Left ventricle myocardium inferior (tissue), 1 donor: Measurements from ENCODE around the gene ADAM15. TPM values are rescaled to one million over a fixed set of nuclear protein-coding genes. Genes with fewer than 3 reads are reported as not detected.

Source experiments
- DNase-seq: peaks from one replicate; pipeline ENCODE4 v3.0.0-alpha.2; 2020
- H3K27ac ChIP-seq: fragments of 200-600 bp; replicated peaks from 2 replicates; pipeline ENCODE4 v1.8.0; 2021
- H3K27me3 ChIP-seq: fragments of 200-600 bp; 2 replicates; pipeline ENCODE4 v1.8.0; 2021; ENCODE audit warnings: low read depth
- H3K36me3 ChIP-seq: fragments of 200-600 bp; 2 replicates; pipeline ENCODE4 v1.8.0; 2021
- H3K4me1 ChIP-seq: fragments of 200-600 bp; 2 replicates; pipeline ENCODE4 v1.8.0; 2021
- H3K4me3 ChIP-seq: fragments of 200-600 bp; 2 replicates; pipeline ENCODE4 v1.8.0; 2021; ENCODE audit warnings: mild to moderate bottlenecking, moderate library complexity
- H3K9me3 ChIP-seq: fragments of 200-600 bp; replicated peaks from 2 replicates; pipeline ENCODE4 v1.8.0; 2021
- CTCF ChIP-seq: fragments of 200-600 bp; IDR thresholded peaks from 2 replicates; pipeline ENCODE4 v1.8.0; 2021; ENCODE audit warnings: antibody characterized with exemption, mild to moderate bottlenecking, borderline replicate concordance
- intact Hi-C: fragments of 100-400 bp; cut with micrococcal nuclease; formaldehyde crosslinking; loops from one replicate; pipeline ENCODE4 v1.11.0; 2022
- total RNA-seq: library from RNA; stranded (reverse); fragmentation: NEBNext Ultra II Directional; extraction: Animal tissue kit (Norgen Biotek cat#: 25700); gene quantifications from one replicate; pipeline ENCODE4 v1.2.1, GENCODE V29; 2021
- donor health status: DM: no; HTN: yes; CAD: no; lungs with severe emphysema.

The ADAM15 gene
- total RNA-seq, 1 donor from 2014 or later, result 82.1 TPM

- Histone ChIP-seq H3K9me3 (no peaks in the 10 kb centered on the region), H3K4me3 (no peak overlapping the region), H3K4me1 (peaks cover 18% of the 10 kb centered on the region), H3K27ac (no peak overlapping the region), H3K27me3 (no peaks in the 10 kb centered on the region), H3K36me3 (no peaks in the 10 kb centered on the region)
- TF ChIP-seq CTCF, result no peak
- DNase-seq, result no peak
- intact Hi-C loops, result no loop called here
Measured at GRCh38 chr1:155106862-155107261, 55.7 kb downstream of the ADAM15 start.

- no peak for TF ChIP-seq CTCF
- peaks cover 18% of the 10 kb centered on the region for H3K4me1 ChIP-seq
- no peak overlapping the region for H3K27ac ChIP-seq
- H3K27me3 ChIP-seq, result no peaks in the 10 kb centered on the region
- no peaks in the 10 kb centered on the region for H3K36me3 ChIP-seq
- no peak overlapping the region for H3K4me3 ChIP-seq
- intact Hi-C loops, result no loop called here
- DNase-seq, result no peak
- H3K9me3 ChIP-seq, result no peaks in the 10 kb centered on the region
Measured at GRCh38 chr1:155107309-155108264, 56.5 kb downstream of the ADAM15 start.

GRCh38 chr1:155108296-155108695, 57.2 kb downstream of the ADAM15 start:
- Histone ChIP-seq H3K27me3 (no peaks in the 10 kb centered on the region), H3K4me1 (peaks cover 18% of the 10 kb centered on the region), H3K4me3 (no peak overlapping the region), H3K36me3 (no peaks in the 10 kb centered on the region), H3K9me3 (no peaks in the 10 kb centered on the region), H3K27ac (no peak overlapping the region)
- intact Hi-C loops, result no loop called here
- TF ChIP-seq CTCF, result no peak
- DNase-seq, result no peak

GRCh38 chr1:155110381-155110780, 59.3 kb downstream of the ADAM15 start:
- Histone ChIP-seq H3K9me3 (no peaks in the 10 kb centered on the region), H3K27me3 (no peaks in the 10 kb centered on the region), H3K4me1 (peaks cover 5% of the 10 kb centered on the region), H3K4me3 (no peak overlapping the region), H3K27ac (no peak overlapping the region), H3K36me3 (no peaks in the 10 kb centered on the region)
- intact Hi-C loops, result no loop called here
- no peak for TF ChIP-seq CTCF
- DNase-seq, result no peak

GRCh38 chr1:155110826-155111225, 59.7 kb downstream of the ADAM15 start:
- Histone ChIP-seq H3K27me3 (no peaks in the 10 kb centered on the region), H3K27ac (no peak overlapping the region), H3K4me3 (no peak overlapping the region), H3K9me3 (no peaks in the 10 kb centered on the region), H3K4me1 (peaks cover under 1% of the 10 kb centered on the region), H3K36me3 (no peaks in the 10 kb centered on the region)
- TF ChIP-seq CTCF, result no peak
- intact Hi-C loops, result no loop called here
- no peak for DNase-seq

Other genes with a start within 250 kb of the ADAM15 start
- gene KCNN3, start 181.0 kb upstream of the ADAM15 start, total RNA-seq, result 4.8 TPM
- 46.5 TPM for gene PMVK, start 114.6 kb upstream of the ADAM15 start, total RNA-seq
- gene PBXIP1, start 95.2 kb upstream of the ADAM15 start, total RNA-seq, result 52.3 TPM
- 12.9 TPM for gene PYGO2, start 89.5 kb upstream of the ADAM15 start, total RNA-seq
- 43.0 TPM for gene SHC1, start 80.6 kb upstream of the ADAM15 start, total RNA-seq
- gene CKS1B, start 76.6 kb upstream of the ADAM15 start, total RNA-seq, result 17.8 TPM
- 30.1 TPM for gene FLAD1, start 68.0 kb upstream of the ADAM15 start, total RNA-seq
- gene LENEP, start 57.7 kb upstream of the ADAM15 start, total RNA-seq, result not detected
- 42.8 TPM for gene ZBTB7B, start 48.5 kb upstream of the ADAM15 start, total RNA-seq
- gene DCST2, start 17.5 kb upstream of the ADAM15 start, total RNA-seq, result not detected
- not detected for gene DCST1, start 17.5 kb upstream of the ADAM15 start, total RNA-seq
- gene EFNA4, start 12.4 kb downstream of the ADAM15 start, total RNA-seq, result 1.7 TPM
- gene EFNA3, start 27.5 kb downstream of the ADAM15 start, total RNA-seq, result 0.71 TPM
- gene EFNA1, start 76.6 kb downstream of the ADAM15 start, total RNA-seq, result 42.9 TPM
- 8.2 TPM for gene SLC50A1, start 84.5 kb downstream of the ADAM15 start, total RNA-seq
- 54.5 TPM for gene DPM3, start 89.2 kb downstream of the ADAM15 start, total RNA-seq
- gene KRTCAP2, start 122.0 kb downstream of the ADAM15 start, total RNA-seq, result 113 TPM
- 0.11 TPM for gene TRIM46, start 122.5 kb downstream of the ADAM15 start, total RNA-seq
- 7.2 TPM for gene THBS3, start 156.6 kb downstream of the ADAM15 start, total RNA-seq
- gene MTX1, start 157.4 kb downstream of the ADAM15 start, total RNA-seq, result 18.0 TPM
- 13.9 TPM for gene ENTREP3, start 204.2 kb downstream of the ADAM15 start, total RNA-seq
- 57.1 TPM for gene SCAMP3, start 211.0 kb downstream of the ADAM15 start, total RNA-seq
- gene CLK2, start 222.2 kb downstream of the ADAM15 start, total RNA-seq, result 18.1 TPM
- gene HCN3, start 226.1 kb downstream of the ADAM15 start, total RNA-seq, result 1.2 TPM